Activated CD4-positive, CD25-positive, alpha-beta regulatory T cell (primary cell): ENCODE results near the gene CRYL1.

Source experiments
- DNase-seq, 4 experiments: peaks; one replicate each; lab custom pipeline; 2025; lab: John Stamatoyannopoulos, UW

Gene CRYL1

GRCh38 chr13:20398459-20398858, 127.2 kb downstream of the CRYL1 start:
- no peak for DNase-seq

- DNase-seq = no peak
Observed at GRCh38 chr13:20397896-20398295, 127.8 kb downstream of the CRYL1 start.

- DNase-seq = no peak
Observed at GRCh38 chr13:20395061-20395916, 130.4 kb downstream of the CRYL1 start.

- no peak for DNase-seq
Observed at GRCh38 chr13:20394506-20394905, 131.2 kb downstream of the CRYL1 start.

GRCh38 chr13:20394169-20394501, 131.5 kb downstream of the CRYL1 start:
- DNase-seq = no peak

GRCh38 chr13:20393273-20394168, 132.1 kb downstream of the CRYL1 start:
- no peak for DNase-seq

- DNase-seq = no peak
Observed at GRCh38 chr13:20392530-20392929, 133.1 kb downstream of the CRYL1 start.

- no peak for DNase-seq
Observed at GRCh38 chr13:20391597-20392452, 133.8 kb downstream of the CRYL1 start.

- DNase-seq = no peak
Observed at GRCh38 chr13:20390526-20391175, 135.0 kb downstream of the CRYL1 start.

- DNase-seq = no peak
Observed at GRCh38 chr13:20389696-20390525, 135.7 kb downstream of the CRYL1 start.

- DNase-seq = no peak
Observed at GRCh38 chr13:20388184-20388583, 137.5 kb downstream of the CRYL1 start.

- DNase-seq = no peak
Observed at GRCh38 chr13:20387441-20387971, 138.2 kb downstream of the CRYL1 start.

GRCh38 chr13:20387006-20387405, 138.7 kb downstream of the CRYL1 start:
- no peak for DNase-seq

GRCh38 chr13:20383058-20383457, 142.6 kb downstream of the CRYL1 start:
- no peak for DNase-seq

- no peak for DNase-seq
Observed at GRCh38 chr13:20381401-20381800, 144.3 kb downstream of the CRYL1 start.

- no peak for DNase-seq
Observed at GRCh38 chr13:20378721-20379120, 146.9 kb downstream of the CRYL1 start.

- DNase-seq = no peak
Observed at GRCh38 chr13:20377720-20378119, 147.9 kb downstream of the CRYL1 start.

GRCh38 chr13:20375871-20376270, 149.8 kb downstream of the CRYL1 start:
- DNase-seq = no peak

GRCh38 chr13:20373861-20374260, 151.8 kb downstream of the CRYL1 start:
- no peak for DNase-seq

GRCh38 chr13:20371825-20372224, 153.8 kb downstream of the CRYL1 start:
- no peak for DNase-seq
